ENCODE measurements around the gene TDRKH. TPM values are rescaled to one million over a fixed set of nuclear protein-coding genes. Genes with fewer than 3 reads are reported as not detected.

Gene TDRKH
- total RNA-seq (2014; rRNA removed; shearing (Covaris generic)) (19.6 and 25.6 TPM in 2 replicates), polyA plus RNA-seq (2016; fragmentation: Nextera tagmentation; extraction: Ambion mirVana) (8.9 and 10.2 TPM in 2 replicates)
- long read RNA-seq, partial matches to known transcripts, result 2 of 7 reads
- long read RNA-seq, other reads (novel, unspliced or antisense), result 2 of 7 reads

GRCh38 chr1:151790071-151790939 lies at the start of gene TDRKH:
TDRKH (minus strand) TSS chr1:151790500; CDS start chr1:151783022, 7,478 bp downstream.
- H3K27ac ChIP-seq (ENCODE audit: low read depth), result peak within 1 kb of the TSS; percentile 87; the same call in 1 of the 2 replicates
- H2AFZ ChIP-seq, result peak within 1 kb of the TSS; percentile 48
- H3K9me2 ChIP-seq (ENCODE audit: insufficient read depth), result no peaks in the 10 kb centered on the region
- peaks cover 11% of the 10 kb centered on the region for H3K4me1 ChIP-seq (ENCODE audit: insufficient read depth)
- peaks cover 6% of the 10 kb centered on the region; the same call in 1 of the 2 replicates for H3F3A ChIP-seq (replicated peaks; ENCODE audit: low read depth)
- no peaks in the 10 kb centered on the region for H3K36me3 ChIP-seq (ENCODE audit: insufficient read depth)
- peaks cover 2% of the 10 kb centered on the region; the same call in 1 of the 2 replicates for H3K79me2 ChIP-seq (replicated peaks; ENCODE audit: insufficient read depth)
- H4K20me1 ChIP-seq (replicated peaks; ENCODE audit: insufficient read depth), result no peaks in the 10 kb centered on the region
- H3K4me3 Mint-ChIP-seq, result peak within 1 kb of the TSS; percentile 85
- peak within 1 kb of the TSS; percentile 78 for H3K27ac Mint-ChIP-seq
- peak within 1 kb of the TSS; percentile 76 for H3K4me3 ChIP-seq
- peak within 1 kb of the TSS; percentile 90 for H3K4me2 ChIP-seq
- no peaks in the 10 kb centered on the region for H3K36me3 Mint-ChIP-seq (ENCODE audit: low read depth)
- peaks cover 6% of the 10 kb centered on the region for H3K27me3 Mint-ChIP-seq (ENCODE audit: insufficient read depth, low read depth, poor library complexity)
- peaks cover 2% of the 10 kb centered on the region; the same call in 1 of the 3 replicates for H3K9me3 Mint-ChIP-seq
- peak; percentile 99 for DNase-seq (ENCODE audit: low spot score)
- H3K27me3 ChIP-seq (ENCODE audit: insufficient read depth), result no peaks in the 10 kb centered on the region
- ATAC-seq, result peak; percentile 96
- H3K4me1 Mint-ChIP-seq, result peaks cover 11% of the 10 kb centered on the region; the same call in 2 of the 3 replicates
- TF ChIP-seq REST (IDR thresholded peaks at IDR 0.05; ENCODE audit: unreplicated experiment), result peak; percentile 30
- TF ChIP-seq JUNB (IDR thresholded peaks at IDR 0.05; ENCODE audit: unreplicated experiment), result no peak
- TF ChIP-seq POLR2AphosphoS5 (IDR thresholded peaks at IDR 0.05; ENCODE audit: low read depth), result peak; percentile 86
- TF ChIP-seq ZNF462 (CRISPR knock-in tag; IDR thresholded peaks at IDR 0.05), result no peak
- peak; percentile 64; the same call in 1 of the 2 replicates for TF ChIP-seq CREB1 (CRISPR knock-in tag; IDR thresholded peaks at IDR 0.05; ENCODE audit: low read depth)
- TF ChIP-seq ETS1 (IDR thresholded peaks at IDR 0.05), result peak; percentile 45; the same call in 1 of the 2 replicates
- no peak for TF ChIP-seq EZH2 (IDR thresholded peaks at IDR 0.05; ENCODE audit: low read depth, unreplicated experiment)
- no peak for TF ChIP-seq ZNF114 (CRISPR knock-in tag; IDR thresholded peaks at IDR 0.05)
- peak; percentile 15 to 43; a peak in 3 of 4 replicates for TF ChIP-seq CTCF (conservative IDR thresholded peaks at IDR 0.05; ENCODE audit: low read depth in 2 of 2)
- TF ChIP-seq NANOG (IDR thresholded peaks at IDR 0.05; ENCODE audit: borderline replicate concordance), result no peak
- TF ChIP-seq EZH2phosphoT487 (IDR thresholded peaks at IDR 0.05; ENCODE audit: unreplicated experiment), result no peak
- no peak for TF ChIP-seq STAT1 (IDR thresholded peaks at IDR 0.05; ENCODE audit: unreplicated experiment)

Data from GM23338 (cell line).